HG02938 (cell line): ENCODE results near the gene PLEKHN1.
A peak's percentile ranks its signal among the peaks of the same experiment; 100 is the strongest.
"Not testable (repeated sequence)": the region's sequence is repeated elsewhere in the genome, so short reads cannot be mapped to it uniquely, and the experiment has no call there.

Experiments used
- ATAC-seq: cut with Tn5 transposase; IDR thresholded peaks from one replicate; pipeline ENCODE4 v1.9.1; 2021; ENCODE audit warnings: mild to moderate bottlenecking, moderate library complexity; ENCODE audit not compliant: unreplicated experiment

Gene PLEKHN1

GRCh38 chr1:942411-942821, 23.9 kb upstream of the PLEKHN1 start:
- no peak for ATAC-seq

DNA sequence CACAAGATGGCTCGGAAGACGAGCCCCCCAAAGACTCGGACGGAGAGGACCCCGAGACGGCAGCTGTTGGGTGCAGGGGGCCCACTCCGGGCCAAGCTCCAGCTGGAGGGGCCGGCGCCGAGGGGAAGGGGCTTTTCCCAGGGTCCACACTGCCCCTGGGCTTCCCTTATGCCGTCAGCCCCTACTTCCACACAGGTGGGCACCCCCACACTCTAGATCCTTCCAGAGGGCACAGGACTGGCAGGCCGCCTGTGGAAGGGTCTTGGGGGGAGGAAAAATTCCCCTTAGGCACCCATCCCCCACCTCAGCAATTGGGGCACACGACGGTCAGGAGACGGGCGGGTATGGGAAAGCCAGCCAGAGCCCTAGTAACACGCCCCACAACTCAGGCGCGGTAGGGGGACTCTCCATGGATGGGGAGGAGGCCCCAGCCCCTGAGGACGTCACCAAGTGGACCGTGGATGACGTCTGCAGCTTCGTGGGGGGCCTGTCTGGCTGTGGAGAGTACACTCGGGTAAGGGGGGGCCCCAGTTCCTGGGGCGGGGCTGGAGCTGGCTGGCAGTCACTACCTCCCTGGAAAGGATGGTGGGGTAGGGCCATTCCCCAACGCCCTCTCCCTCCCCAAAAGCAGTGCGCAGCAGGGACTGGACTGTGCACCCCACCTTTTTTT, 23.3 kb upstream of the PLEKHN1 start:
- ATAC-seq: no peak

GRCh38 chr1:943545-944340, 22.5 kb upstream of the PLEKHN1 start:
- ATAC-seq: no peak

- ATAC-seq: no peak
These were observed 21.6 kb upstream of the PLEKHN1 start for GRCh38 chr1:944341-945325.

- ATAC-seq: no peak
These were observed 20.4 kb upstream of the PLEKHN1 start for GRCh38 chr1:945688-946556.

- ATAC-seq: not testable (repeated sequence)
These were observed 19.5 kb upstream of the PLEKHN1 start for GRCh38 chr1:946811-947210.

DNA sequence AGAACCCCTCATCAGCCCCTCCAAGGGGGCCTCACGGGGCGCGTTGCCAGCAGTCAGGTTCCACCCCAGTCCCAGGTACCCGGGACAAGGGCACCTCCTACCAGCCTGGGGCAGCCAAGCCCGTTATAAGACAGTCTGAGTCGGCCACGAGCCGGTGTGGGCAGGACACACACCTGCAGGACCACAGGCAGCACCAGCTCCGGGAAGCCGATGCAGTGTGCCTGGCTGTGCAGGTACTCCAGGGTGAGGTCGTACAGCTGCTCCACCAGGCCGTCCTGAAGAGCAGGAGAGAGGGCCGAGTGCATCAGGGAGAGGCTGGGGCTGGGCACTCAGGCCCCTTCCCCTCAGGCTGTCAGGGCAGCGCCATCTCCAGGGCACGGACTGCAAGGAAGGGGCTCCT, 18.3 kb upstream of the PLEKHN1 start:
- ATAC-seq: no peak

DNA sequence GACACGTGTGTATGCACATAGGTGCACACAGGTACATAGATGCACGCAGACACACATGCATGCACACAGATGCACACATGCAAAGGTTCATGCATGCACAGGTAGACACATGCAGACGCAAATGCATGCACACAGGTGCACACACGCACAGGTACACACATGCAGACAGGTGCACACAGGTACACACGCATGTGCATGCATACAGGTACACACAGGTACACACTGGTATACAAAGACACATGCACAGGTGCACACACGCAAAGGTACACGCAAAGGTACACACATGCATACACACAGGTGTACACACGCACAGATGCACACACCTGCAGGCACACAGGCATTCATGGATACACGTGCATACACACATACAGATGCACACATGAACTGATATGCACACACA, 16.0 kb upstream of the PLEKHN1 start:
- no peak for ATAC-seq

DNA sequence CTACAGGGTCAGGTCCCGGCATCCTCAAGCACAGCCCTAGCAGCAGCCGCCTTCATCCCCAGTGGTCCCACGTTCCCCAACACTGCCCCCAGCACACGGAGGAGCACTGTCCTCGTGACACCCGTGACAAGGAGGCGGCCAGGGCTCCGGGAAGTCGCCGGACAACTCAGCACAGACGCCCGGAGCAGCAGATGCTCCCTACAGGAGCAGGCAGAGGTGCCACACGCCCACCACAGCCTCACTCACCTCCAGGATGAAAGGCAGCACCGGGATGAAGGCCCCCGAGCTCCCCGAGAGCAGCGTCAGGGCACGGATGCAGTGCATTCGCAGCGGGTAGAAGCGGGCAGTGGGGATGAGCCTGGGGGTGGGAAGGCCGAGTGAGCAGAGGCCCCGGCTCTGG, 15.4 kb upstream of the PLEKHN1 start:
- no peak for ATAC-seq

DNA sequence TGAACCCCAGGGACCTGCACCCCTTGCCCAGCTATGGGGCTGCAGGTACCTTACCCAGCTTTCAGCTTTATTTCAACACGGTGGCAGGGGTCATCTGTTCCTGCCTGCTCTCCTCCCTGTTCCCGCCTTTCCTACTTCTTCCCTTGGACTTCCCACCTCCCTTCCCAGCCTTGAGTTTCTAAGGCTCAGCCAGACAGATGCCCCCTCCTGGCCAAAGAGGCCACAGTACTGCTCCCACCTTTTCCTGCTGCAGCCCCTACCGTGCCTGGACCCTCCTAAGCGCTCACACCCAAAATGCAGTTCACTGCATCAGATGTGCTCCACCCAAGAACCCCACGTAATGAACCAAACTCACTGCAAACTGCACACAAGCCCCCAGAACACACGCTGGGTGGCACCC, 14.9 kb upstream of the PLEKHN1 start:
- no peak for ATAC-seq

DNA sequence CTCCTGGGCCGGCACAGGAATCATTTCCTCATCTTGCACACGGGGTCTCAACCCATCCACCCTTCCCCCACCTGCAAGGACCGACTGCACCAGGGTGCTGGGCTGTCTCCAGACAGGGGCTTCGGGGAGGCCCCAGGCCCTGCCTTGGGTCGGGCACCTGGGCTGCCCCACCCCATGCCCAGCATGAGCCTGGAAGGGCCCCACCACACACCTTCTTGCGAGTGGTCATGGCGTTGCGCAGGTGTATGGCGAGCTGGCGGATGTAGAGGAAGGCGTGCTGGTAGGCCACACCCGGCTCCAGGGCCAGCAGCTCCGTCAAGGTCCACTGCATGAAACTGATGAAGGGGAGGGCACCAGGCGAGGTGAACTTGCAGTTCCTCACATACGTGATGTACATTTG, 14.1 kb upstream of the PLEKHN1 start:
- no peak for ATAC-seq

GRCh38 chr1:952603-953002, 13.7 kb upstream of the PLEKHN1 start:
- ATAC-seq: no peak

- no peak for ATAC-seq
These were observed 12.6 kb upstream of the PLEKHN1 start for GRCh38 chr1:953524-954320.

DNA sequence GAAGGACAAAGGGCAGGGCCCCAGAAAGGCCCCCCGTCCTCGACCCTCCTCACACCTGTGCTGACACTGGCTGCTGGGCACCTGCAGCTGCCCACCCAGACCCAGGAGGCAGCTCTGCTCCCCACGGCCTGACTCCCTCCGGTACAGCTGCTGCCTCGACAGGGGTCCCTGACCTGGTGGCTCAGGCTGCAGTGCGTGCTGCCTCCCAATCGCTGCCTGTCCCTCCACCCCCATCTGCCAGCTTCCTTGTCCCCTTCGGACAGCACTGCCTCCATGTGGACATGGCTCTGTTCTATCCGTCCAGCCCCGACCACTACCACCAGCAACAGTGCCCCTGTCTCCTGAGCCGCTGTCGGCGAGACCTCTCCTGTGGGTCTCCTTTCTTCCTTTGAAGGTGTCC, 11.4 kb upstream of the PLEKHN1 start:
- no peak for ATAC-seq

DNA sequence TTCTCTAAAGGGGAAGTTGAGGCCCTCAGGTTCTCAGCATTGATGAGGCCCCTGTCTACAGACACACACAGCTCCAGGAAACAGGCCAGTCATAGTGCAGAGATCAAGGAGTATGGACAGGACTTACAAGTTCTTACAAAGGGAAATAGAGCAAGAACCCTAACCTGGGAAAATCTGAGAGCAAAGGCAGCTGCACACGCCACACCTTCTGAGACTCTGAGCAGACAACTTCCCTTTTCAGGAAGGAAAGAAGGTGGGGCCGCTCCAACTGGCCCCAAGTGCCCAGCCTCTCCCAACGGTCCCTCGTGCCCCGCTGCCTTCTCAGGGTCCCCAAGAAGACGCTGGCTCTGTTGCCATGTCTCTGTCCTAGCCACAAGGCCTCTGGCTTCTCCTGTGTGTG, 10.8 kb upstream of the PLEKHN1 start:
- ATAC-seq: no peak

DNA sequence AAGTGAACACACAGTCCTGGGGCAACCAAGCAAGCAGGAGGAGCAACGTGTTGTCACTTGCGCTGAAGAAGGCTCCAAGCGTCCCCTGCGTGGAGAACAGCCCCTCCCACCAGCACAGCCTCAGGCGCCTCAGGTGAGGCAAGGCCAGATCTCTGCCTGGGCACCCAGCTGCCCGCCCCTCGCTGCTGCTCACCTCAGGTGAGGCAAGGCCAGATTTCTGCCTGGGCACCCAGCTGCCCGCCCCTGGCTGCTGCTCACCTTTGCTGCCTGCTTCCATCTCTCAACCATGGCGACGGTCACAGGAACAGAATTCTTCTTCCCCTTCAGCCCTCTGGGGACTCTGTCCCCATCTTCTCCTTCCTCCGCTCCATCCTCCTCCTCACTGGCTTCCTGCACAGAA, 9.6 kb upstream of the PLEKHN1 start:
- ATAC-seq: no peak

GRCh38 chr1:958823-959730, 7.2 kb upstream of the PLEKHN1 start, which contains the start of gene NOC2L:
Gene NOC2L (minus strand): TSS chr1:959256. CDS start chr1:959240, 16 bp downstream.
- ATAC-seq: peak; percentile 69

DNA sequence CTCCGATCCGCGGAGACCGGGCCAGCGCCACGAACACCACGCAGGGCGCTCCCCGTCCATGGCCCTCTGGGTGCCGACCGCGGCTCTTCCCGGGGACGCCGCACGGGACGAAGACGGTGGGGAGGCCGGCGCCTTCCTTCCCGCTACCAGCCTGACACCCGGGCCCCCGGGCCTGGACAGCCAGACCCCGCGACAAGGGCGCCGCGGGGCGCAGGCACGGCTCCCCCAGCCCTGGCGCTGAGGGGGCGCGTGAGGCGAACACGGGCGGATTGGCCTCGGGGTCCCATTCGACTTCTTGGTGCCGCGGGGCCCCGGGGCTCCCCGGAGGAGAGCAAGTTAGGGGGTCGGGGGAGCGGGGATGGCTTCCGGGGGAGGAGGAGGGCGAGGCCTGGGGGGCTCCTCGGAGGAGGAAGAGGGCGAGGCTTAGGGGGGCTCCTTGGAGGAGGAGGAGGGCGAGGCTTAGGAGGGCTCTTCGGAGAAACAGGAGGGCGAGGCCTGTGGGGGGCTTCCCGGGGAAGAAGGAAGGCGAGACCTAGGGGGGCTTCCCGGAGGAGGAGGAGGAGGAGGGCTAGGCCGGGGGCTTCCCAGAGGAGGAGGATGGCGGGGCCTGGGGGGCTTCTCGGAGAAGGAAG, 6.4 kb upstream of the PLEKHN1 start:
- ATAC-seq: no peak
